Caki2 (cell line): ENCODE measurements around the gene RAB8A. TPM values are rescaled to one million over a fixed set of nuclear protein-coding genes. Genes with fewer than 3 reads are reported as not detected.
"Not testable (repeated sequence)": the region's sequence is repeated elsewhere in the genome, so short reads cannot be mapped to it uniquely, and the experiment has no call there.

Experiments used
- DNase-seq: peaks from one replicate; pipeline ENCODE4 v3.0.0-alpha.2; 2015; ENCODE audit warnings: low read depth
- in situ Hi-C: cut with HindIII; loops from 2 replicates; pipeline ENCODE4 v1.10.0; 2016; ENCODE audit warnings: low sequenced_read_pairs, low pct_unique_long_range_greater_than_20kb, mixed read lengths
- total RNA-seq: library from RNA; depleted of rRNA; stranded (reverse); fragments of >200 nt; shearing (Covaris generic); gene quantifications from 2 replicates; pipeline ENCODE4 v1.2.3, GENCODE V29; 2014; ENCODE audit warnings: low replicate concordance; rRNA removed

RAB8A gene
- total RNA-seq, 1 experiment from 2014 or later = 122 TPM

DNA sequence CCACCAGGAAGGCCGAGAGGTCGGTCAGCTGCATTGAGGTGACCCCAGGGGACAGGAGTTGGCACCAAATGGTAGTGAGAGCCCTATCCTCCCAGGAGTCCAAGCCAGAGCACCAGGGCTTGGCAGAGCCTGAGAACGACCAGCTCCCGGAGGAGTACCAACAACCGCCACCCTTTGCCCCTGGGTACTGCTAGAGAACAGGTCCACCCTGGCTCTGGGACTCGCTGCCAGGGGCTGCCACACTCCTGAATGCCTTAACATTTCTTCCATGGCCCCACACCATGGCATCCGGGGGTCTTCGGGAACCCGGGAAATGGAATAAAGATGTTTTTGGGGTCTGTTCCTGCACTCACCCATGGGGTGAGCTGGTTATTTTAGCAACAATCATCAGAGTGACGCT is 45.9 kb downstream of the RAB8A start:
- DNase-seq = no peak
- in situ Hi-C loops = no loop called here

DNA sequence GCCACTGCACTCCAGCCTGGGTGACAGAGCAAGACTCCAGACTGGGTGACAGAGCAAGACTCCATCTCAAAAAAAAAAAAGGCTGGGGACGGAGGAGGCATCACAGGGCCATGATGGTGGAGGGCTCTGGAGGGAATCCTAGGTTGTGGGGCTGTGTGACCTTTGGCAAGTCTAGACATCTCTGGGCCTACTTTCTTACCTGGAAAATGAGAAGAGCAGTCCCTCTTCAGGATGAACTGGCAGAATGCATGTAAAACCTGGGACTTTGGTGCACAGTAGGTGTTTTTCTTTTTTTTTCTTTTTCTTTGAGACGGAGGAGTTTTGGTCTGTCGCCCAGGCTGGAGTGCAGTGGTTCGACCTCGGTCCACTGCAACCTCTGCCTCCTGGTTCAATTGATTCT is 48.0 kb downstream of the RAB8A start:
- DNase-seq = no peak
- in situ Hi-C loops = no loop called here

DNA sequence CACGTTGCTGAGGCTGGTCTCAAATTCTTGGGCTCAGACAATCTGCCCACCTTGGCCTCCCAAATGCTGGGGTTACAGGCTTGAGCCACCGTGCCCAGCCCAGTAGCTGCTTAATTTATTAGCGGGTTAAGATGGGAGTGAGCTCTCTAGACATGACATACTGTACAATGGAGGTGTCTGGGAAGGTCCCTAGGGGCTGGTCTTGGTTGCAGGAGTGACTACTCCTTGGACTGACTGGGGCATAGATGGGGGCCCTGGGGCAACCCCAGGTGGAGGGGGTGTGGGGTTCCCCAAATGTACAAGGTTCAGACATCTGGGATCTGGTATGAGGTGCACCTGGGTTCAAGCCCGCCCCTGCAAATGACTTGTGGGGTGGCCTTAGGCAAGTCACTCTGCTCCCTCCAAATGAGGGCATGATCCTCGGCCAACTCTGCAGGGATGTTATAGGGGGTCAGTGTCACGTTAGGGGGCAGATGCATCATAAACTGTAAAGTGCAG is 48.8 kb downstream of the RAB8A start:
- in situ Hi-C loops = no loop called here
- DNase-seq = no peak

DNA sequence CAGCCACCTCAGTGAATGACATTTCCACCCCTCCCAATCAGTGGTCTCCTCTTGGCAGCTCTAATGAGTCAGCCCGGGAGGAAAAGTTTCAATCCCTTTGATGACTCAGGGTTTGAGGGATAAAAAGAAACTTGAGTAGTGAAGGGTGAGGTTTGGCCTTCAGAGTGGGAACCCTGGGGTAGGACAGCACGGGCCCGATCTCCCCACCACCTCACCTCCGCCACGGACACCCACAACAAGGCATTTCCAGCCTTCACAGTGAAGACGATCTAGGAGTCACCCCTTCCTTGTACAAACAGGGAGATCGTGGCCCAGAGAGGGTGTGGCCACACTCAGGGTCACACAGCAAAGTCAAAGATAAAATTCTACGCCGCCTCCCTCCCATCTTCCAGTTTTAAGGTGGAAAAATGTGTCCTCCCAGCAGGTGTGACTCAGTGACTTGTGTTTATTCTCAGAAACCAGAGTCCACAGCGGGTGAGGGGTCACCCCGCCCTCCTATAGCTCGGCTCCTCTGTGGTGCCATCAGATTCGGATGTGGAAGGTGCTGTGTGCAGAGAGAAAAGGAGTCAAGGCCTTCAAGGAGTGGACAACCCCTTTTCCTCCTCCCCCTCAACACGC is 49.4 kb downstream of the RAB8A start:
- peak; percentile 69 for DNase-seq
- in situ Hi-C loops = no loop called here

DNA sequence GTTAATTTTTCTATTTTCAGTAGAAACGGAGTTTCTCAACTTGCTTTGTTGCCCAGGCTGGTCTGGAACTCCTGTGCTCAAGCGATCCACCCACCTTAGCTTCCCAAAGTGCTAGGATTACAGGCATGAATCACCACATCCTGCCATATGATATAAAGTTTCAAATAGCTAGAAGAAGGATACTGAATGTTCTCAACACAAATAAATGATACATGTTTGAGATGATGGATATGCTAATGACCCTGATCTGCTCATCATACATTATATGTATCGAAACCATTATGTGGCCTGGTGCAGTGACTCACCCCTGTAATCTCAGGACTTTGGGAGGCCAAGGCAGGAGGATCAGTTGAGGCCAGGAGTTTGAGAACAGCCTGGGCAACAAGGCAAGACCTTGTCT is 50.2 kb downstream of the RAB8A start:
- peak; percentile 54 for DNase-seq
- in situ Hi-C loops = no loop called here

DNA sequence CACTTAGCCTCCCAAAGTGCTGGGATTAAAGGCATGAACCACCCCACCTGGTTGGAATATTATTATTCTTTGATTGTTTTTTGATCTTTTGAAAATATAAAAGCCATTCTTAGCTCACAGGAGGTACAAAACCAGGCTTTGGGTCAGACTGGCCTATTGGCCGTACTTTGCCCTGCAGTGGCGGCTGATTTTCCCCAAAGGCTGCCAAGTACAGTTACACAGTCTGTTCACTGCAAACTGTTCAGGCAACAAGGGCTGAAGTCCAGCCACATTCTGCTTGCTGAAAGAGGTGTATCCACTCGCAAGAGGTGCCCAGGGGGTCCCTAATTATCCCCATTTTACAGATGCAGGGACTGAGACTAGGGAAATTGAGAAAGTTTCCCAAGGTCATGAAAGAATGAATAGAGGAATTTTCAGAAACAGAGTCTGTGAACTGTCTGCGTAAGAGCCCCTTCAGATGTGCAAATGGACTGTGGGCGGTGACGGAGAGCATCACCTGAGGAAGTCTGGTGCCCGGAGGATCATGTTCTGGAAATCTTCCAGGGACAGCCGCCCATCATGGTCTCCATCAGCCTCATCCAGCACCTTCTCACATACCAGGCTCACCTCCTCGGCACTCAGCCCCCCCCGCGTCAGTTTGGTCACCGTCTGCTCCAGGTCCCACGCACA is 52.7 kb downstream of the RAB8A start:
- in situ Hi-C loops = no loop called here
- no peak for DNase-seq

DNA sequence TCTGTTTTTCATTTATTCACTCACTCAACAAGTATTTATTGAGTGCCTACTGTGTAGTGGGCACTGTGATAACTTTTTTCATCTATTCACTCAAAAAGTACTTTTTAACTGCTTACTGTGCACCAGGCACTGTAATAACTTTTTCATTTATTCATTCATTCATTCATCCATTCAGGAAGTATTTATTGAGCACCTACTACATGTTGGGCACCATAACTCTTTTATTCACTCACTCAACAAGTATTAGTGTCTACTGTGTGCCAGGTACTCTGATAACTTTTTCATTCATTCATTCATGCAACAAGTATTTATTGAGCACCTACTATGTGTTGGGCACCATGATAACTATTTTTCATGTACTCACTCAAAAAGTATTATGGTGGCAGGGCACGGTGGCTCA is 54.7 kb downstream of the RAB8A start:
- no peak for DNase-seq
- in situ Hi-C loops = no loop called here

DNA sequence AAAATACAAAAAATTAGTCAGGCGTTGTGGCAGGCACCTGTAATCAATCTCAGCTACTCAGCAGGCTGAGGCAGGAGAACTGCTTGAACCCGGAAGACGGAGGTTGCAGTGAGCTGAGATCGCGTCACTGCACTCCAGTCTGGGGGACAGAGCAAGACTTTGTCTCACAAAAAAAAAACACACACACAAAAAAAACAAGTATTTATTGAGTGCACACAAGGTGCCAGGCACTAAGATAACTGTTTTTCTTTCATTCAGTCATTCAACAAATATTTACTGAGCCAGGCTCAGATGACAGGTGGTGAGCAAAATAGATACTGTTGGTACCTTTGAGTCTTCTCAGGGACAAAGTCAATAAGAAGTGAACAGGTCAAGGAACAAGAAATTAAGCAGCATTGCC is 55.4 kb downstream of the RAB8A start:
- in situ Hi-C loops = no loop called here

DNA sequence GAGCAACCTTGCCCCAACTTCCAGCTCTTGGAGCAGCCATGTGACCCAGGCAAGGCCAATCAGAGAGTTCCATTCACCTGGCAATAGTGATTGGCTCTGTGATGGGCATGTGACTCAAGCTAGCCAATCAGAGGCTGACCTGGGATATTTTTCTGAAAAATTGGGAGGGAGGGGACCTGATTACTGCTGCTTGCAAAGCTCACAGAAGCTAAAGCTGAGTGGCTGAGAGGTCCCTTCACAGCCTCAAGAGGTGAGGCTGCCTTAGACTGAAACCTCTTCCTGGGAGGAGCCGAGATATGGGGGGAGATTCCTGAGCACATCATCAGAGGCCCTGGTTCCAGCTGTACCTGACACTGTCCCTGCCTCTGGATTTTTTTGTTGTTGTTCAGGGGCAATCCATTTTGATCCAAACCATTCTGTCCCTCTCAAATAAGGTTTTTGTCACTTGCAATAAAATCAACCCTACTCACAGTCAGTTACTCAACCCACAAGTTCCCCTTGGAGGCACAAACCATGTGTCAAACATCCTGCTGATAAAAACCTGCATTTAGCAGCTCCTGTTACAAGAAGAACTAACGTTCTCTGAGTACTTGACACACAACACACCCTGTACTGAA is 56.9 kb downstream of the RAB8A start:
- no peak for DNase-seq
- in situ Hi-C loops = no loop called here

More for the DNA sequence above, 55.4 kb downstream of the RAB8A start:
- DNase-seq = no peak

DNA sequence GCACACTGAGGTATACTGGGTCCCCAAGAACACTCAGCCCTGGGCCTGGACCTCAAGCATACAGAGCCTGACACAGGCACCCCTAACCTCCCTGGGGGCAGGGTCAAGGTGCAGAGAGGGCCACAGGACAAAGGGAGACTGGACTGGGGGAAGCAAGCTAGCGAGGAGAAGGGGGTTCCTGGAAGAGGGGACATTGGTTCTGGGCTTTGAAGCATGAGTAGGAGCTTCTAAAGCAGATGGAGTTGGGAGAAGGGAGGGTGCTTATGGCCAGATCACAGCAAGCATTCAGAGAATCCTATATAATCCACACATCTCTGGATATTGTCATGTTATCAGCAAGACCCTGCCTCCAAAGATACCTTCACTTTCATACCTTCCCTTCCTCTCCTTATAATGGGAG is 58.4 kb downstream of the RAB8A start:
- in situ Hi-C loops = no loop called here
- no peak for DNase-seq

DNA sequence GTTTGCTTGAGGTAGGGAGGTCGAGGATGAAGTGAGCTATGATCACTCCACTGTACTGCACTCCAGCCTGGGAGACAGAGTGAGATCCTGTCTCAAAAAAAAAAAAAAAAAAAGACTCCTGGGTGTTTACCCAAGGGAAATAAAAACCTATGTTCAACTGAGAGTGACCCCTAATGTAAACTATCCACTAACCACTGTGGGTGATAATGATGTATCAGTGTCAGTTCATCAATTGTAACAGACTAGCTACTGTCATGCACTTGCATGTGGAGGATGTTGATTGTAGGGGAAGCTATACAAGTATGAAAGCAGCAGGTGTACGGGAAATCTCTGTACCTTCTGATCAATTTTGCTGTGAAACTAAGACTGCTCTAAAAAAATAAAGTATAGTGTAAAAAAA is 64.3 kb downstream of the RAB8A start:
- in situ Hi-C loops = no loop called here
- no peak for DNase-seq

DNA sequence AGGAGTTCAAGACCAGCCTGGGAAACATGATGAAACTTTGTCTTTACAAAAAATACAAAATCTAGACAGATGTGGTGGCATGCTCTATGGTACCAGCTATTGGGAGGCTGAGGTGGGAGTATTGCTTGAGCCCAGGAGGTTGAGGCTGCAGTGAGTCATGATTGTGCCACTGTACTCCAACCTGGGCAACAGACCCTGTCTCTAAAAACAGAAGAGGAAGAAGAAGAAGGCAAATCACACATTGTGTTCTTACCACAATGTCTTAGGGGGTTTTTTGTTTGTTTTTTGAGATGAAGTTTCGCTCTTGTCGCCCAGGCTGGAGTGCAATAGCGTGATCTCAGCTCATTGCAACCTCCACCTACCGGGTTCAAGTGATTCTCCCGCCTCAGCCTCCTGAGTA is 67.2 kb downstream of the RAB8A start:
- DNase-seq, in situ Hi-C loops: not testable (repeated sequence)

DNA sequence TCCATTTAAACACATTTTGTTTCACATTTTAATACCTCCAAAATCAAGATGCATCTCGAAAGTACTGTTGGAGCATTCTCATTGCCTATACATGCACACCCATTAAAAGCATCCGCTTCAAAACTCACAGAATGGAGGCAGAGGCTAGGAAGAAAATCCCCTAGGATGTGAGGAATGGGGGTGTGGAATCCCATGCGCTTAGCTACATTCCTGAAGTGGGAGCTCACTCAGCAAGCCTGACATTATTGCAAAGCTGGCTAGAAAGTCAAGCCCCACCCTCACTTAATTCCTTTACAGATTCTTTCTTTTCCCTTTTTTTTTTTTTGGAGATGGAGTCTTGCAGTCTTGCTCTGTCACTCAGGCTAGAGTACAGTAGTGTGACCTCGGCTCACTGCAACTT is 68.9 kb downstream of the RAB8A start:
- in situ Hi-C loops = no loop called here
- DNase-seq = peak; percentile 41

Other genes starting within 250 kb of the RAB8A start
- not detected in 2 replicates for gene CYP4F2, start 213.8 kb upstream of the RAB8A start, total RNA-seq
- 259 and 272 TPM in 2 replicates for gene CYP4F11, start 177.4 kb upstream of the RAB8A start, total RNA-seq
- not detected in 2 replicates for gene OR10H4, start 162.9 kb upstream of the RAB8A start, total RNA-seq
- 332 and 385 TPM in 2 replicates for gene TPM4, start 35.4 kb upstream of the RAB8A start, total RNA-seq
- gene HSH2D, start 31.8 kb downstream of the RAB8A start, total RNA-seq = not detected in 2 replicates
- gene CIB3, start 61.6 kb downstream of the RAB8A start, total RNA-seq = 7.3 TPM in 1 of 2 replicates, not detected in the other
- gene FAM32A, start 73.5 kb downstream of the RAB8A start, total RNA-seq = 140 and 164 TPM in 2 replicates
- 80.8 and 81.6 TPM in 2 replicates for gene AP1M1, start 86.0 kb downstream of the RAB8A start, total RNA-seq
- 0.55 and 3.0 TPM in 2 replicates for gene KLF2, start 212.9 kb downstream of the RAB8A start, total RNA-seq